ENCODE results near the gene FANCE.

Gene FANCE

DNA sequence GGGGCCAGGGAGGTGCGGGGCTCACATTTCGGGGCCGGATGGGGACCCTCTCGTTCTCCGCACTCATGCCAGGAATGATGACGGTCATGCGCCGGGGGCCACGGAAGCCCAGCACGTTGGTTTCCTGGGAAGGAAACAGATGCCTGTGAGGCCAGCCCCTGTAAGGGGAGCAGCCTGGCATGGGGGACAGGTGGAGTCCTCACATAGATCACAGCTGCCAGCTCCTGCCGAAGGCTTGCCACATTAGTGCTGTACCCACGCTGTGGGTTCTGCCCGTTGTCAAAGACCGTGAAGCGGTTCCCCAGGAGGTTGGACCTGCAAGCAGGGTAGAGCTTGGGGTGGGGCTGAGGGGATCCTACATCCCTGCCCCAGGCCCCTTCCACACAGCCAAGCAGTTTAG lies 51.4 kb downstream of the FANCE start:
- TF ChIP-seq, protein P1, sequence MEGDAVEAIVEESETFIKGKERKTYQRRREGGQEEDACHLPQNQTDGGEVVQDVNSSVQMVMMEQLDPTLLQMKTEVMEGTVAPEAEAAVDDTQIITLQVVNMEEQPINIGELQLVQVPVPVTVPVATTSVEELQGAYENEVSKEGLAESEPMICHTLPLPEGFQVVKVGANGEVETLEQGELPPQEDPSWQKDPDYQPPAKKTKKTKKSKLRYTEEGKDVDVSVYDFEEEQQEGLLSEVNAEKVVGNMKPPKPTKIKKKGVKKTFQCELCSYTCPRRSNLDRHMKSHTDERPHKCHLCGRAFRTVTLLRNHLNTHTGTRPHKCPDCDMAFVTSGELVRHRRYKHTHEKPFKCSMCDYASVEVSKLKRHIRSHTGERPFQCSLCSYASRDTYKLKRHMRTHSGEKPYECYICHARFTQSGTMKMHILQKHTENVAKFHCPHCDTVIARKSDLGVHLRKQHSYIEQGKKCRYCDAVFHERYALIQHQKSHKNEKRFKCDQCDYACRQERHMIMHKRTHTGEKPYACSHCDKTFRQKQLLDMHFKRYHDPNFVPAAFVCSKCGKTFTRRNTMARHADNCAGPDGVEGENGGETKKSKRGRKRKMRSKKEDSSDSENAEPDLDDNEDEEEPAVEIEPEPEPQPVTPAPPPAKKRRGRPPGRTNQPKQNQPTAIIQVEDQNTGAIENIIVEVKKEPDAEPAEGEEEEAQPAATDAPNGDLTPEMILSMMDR (IDR thresholded peaks at IDR 0.05; ENCODE audit: extremely low read depth, insufficient read depth, missing control alignments), result no peak
- in situ Hi-C loops (cut with MboI; ENCODE audit: low pct_unique_long_range_greater_than_20kb, low sequenced_read_pairs, unreplicated experiment), result no loop called here
- DNase-seq (ENCODE audit: low spot score), result no peak

DNA sequence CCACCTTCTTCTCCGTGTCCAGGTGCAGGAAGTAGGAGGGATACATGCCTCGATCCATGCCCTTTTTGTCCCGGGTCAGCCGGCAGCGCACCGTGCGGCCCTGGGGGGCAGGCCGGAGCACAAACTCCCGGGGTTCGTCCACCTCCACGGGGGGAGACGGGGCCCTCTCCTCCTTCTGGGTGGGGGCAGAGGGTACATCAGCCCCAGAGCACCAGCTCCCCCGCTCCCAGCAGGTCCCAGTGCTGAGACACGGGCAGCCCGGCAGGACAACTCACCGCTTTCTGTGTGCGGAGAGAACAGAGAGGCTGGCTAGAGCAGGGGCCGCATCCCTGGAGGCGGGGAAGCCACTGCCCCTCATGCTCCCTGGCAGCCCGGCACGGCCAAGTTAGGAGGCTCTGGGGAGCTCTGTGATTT lies 53.9 kb downstream of the FANCE start:
- TF ChIP-seq, protein P1 (IDR thresholded peaks at IDR 0.05; ENCODE audit: extremely low read depth, insufficient read depth, missing control alignments), result no peak
- in situ Hi-C loops (cut with MboI; ENCODE audit: low pct_unique_long_range_greater_than_20kb, low sequenced_read_pairs, unreplicated experiment), result no loop called here
- DNase-seq (ENCODE audit: low spot score), result no peak

DNA sequence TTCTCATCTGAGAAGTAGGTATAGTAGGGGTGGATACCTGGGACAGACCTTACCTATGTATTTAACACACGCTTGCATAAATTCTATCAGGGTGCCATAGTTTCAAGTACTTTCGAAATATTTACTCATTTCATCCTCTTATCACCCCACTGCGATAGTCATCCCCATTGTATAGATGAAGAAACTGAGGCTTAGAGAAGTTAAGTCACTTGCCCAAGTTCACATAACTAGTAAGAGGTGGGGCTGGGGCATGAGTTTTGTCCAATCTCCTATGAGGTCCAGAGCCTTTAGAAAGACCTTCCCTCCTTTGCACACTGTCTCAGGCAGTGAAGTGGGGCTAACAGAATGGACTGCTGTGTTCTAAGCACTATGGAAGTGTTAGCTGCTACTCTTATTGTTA lies 54.4 kb downstream of the FANCE start:
- TF ChIP-seq, protein P1 (IDR thresholded peaks at IDR 0.05; ENCODE audit: extremely low read depth, insufficient read depth, missing control alignments), result no peak
- in situ Hi-C loops (cut with MboI; ENCODE audit: low pct_unique_long_range_greater_than_20kb, low sequenced_read_pairs, unreplicated experiment), result no loop called here
- no peak for DNase-seq (ENCODE audit: low spot score)

DNA sequence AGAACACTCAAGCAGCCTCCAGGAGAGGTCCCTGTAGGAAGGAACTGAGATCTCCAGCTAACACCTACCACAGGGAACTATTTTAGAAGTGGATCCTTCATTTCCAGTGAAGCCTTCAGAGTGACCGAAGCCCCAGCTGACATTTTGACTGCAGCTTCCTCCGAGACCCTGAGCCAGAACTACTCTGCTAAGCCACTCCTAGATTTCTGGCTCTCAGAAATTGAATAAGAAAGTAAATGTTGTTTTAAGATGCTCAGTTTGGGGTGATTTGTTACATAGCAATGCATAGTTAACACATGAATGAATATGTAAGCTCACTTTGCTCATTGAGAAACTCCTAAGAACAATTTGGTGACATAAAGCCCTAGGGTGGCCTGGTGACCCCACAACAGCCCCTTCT lies 55.1 kb downstream of the FANCE start:
- in situ Hi-C loops (cut with MboI; ENCODE audit: low pct_unique_long_range_greater_than_20kb, low sequenced_read_pairs, unreplicated experiment), result no loop called here
- DNase-seq (ENCODE audit: low spot score), result no peak
- TF ChIP-seq, protein P1 (IDR thresholded peaks at IDR 0.05; ENCODE audit: extremely low read depth, insufficient read depth, missing control alignments), result no peak

DNA sequence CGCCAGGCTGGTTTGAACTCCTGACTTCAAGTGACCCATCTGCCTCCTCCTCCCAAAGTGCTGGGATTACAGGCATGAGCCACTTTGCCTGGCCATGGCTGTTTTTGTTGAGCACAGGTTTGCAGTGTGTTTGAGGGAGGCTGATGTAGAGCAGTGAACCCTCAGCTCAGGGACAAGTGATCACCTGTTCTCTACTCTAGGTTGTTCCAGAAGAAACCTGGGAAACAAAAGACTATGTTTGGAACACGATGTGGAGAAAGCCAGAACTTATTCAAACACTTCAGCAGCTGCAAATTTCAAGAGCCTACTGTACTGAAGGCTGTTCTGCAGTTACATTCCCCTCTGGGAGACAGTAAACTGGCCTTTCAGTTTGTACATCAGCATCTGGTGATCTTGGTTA lies 55.9 kb downstream of the FANCE start:
- no peak for DNase-seq (ENCODE audit: low spot score)
- in situ Hi-C loops (cut with MboI; ENCODE audit: low pct_unique_long_range_greater_than_20kb, low sequenced_read_pairs, unreplicated experiment), result no loop called here
- TF ChIP-seq, protein P1 (IDR thresholded peaks at IDR 0.05; ENCODE audit: extremely low read depth, insufficient read depth, missing control alignments), result no peak

DNA sequence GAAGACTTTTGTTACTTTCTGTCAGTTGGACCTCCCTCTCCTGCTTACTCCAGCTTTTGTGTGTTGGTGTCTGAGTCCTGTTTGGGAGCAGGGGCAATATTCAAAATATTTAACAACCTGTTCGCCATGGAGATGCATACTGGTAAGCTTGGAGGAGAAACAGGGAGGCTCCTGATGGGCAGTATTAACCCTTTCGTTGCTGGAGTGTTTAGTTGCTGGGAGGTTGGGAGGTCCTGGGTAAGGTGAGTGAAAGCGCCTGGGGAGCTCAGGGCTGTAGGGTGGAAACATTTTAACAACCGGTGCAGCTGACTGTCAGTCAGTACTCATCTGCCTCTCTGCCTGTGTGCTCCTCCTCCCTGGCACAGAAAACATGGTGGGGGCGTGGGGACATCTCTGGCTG lies 56.4 kb downstream of the FANCE start:
- no peak for DNase-seq (ENCODE audit: low spot score)
- in situ Hi-C loops (cut with MboI; ENCODE audit: low pct_unique_long_range_greater_than_20kb, low sequenced_read_pairs, unreplicated experiment), result no loop called here
- TF ChIP-seq, protein P1 (IDR thresholded peaks at IDR 0.05; ENCODE audit: extremely low read depth, insufficient read depth, missing control alignments), result no peak
